Measurements from ENCODE around the gene TK2. TPM values are rescaled to one million over a fixed set of nuclear protein-coding genes. Genes with fewer than 3 reads are reported as not detected.
A peak's percentile ranks its signal among the peaks of the same experiment; 100 is the strongest.

The TK2 gene
- total RNA-seq, 1 donor from 2014 or later = 5.9 TPM

DNA sequence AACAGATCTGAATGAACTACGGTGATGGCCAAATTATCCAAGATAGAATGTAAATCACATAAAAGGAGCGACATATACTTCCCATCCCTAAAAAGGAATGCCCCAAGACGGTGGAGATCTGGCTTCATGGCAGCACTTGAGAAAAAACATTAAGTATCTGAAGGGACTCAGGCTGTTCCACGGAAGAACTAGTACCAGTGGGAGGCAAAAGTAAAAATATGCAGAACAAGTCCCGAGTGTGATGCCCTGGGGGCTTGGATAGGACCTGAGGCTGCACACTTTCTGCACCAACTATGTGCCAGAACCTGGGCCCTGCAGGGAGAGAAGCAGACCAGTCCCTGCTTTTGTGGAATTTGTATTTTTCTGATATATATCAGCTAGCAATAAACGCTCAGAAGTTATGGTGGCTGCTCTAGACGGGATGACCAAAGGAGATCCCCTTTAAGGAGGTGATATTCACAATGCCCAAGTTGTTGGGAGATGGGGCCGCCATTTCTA is 1.9 kb upstream of the TK2 start:
- peaks cover 42% of the 10 kb centered on the region for H3K36me3 Mint-ChIP-seq (ENCODE audit: low read depth)

DNA sequence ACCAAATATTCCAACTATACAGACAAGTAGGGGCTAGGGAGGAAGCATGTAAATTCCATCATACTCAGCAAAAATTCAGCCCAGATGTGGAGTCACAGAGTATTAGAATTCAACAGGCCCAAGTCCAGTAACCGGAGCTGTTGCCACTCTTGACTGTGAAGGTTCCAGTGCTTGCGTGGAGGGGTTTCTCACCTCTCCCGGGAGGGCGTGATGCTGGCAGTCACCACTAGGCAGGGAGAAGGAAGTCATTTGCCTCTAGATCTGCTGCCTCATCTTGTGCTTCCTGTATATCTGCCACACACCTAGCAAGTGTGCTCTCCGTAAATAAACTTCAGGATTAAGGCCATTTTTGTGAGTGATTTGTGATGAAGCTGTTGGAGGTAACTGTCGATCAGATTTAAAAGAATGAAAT is 1.4 kb upstream of the TK2 start:
- Mint-ChIP-seq H3K27ac (peak overlapping the region; percentile 93), H3K4me3 (ENCODE audit: low read depth) (peak overlapping the region; percentile 98), H3K36me3 (ENCODE audit: low read depth) (peaks cover 42% of the 10 kb centered on the region), H3K9me3 (no peaks in the 10 kb centered on the region), H3K27me3 (ENCODE audit: low read depth) (no peaks in the 10 kb centered on the region), H3K4me1 (ENCODE audit: low read depth) (peaks cover 65% of the 10 kb centered on the region)
- peak; percentile 43 for DNase-seq (ENCODE audit: low spot score)
- intact Hi-C loops (cut with micrococcal nuclease) = no loop called here

More for the DNA sequence above, 1.9 kb upstream of the TK2 start:
- H3K4me3 Mint-ChIP-seq (ENCODE audit: low read depth) = peak overlapping the region; percentile 98
- H3K27me3 Mint-ChIP-seq (ENCODE audit: low read depth) = no peaks in the 10 kb centered on the region
- DNase-seq (ENCODE audit: low spot score) = no peak
- intact Hi-C loops (cut with micrococcal nuclease) = loop anchor here (1.0 to 2.0 kb wide), 5 partner anchors 11 to 53 kb away; no protein-coding TSS in a partner anchor
- H3K4me1 Mint-ChIP-seq (ENCODE audit: low read depth) = peaks cover 66% of the 10 kb centered on the region
- H3K27ac Mint-ChIP-seq = peak overlapping the region; percentile 93
- H3K9me3 Mint-ChIP-seq = no peaks in the 10 kb centered on the region

DNA sequence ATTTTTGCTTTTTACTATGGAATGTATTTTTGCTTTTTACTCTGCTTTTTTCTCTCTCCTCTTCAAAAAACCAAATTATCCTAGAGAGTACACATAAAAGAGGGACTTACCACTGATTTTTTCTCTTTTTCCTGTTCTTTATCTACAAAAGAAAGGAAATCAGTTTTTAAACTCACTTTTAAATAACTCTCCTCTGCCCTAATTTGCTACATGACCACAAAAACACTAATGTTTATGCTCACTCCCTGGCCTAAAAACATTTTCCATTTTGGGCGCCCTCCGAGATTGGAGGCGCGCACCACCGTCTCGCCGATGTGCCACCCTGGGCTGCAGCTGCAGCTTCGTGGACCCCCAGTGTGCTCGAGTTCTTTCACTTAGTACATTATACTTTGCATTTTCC is 1.1 kb downstream of the TK2 start:
- Mint-ChIP-seq H3K36me3 (ENCODE audit: low read depth) (peaks cover 18% of the 10 kb centered on the region), H3K27me3 (ENCODE audit: low read depth) (no peaks in the 10 kb centered on the region), H3K9me3 (no peaks in the 10 kb centered on the region), H3K4me1 (ENCODE audit: low read depth) (peaks cover 46% of the 10 kb centered on the region), H3K4me3 (ENCODE audit: low read depth) (peak overlapping the region; percentile 62), H3K27ac (peak overlapping the region; percentile 85)
- intact Hi-C loops (cut with micrococcal nuclease) = no loop called here
- DNase-seq (ENCODE audit: low spot score) = no peak

DNA sequence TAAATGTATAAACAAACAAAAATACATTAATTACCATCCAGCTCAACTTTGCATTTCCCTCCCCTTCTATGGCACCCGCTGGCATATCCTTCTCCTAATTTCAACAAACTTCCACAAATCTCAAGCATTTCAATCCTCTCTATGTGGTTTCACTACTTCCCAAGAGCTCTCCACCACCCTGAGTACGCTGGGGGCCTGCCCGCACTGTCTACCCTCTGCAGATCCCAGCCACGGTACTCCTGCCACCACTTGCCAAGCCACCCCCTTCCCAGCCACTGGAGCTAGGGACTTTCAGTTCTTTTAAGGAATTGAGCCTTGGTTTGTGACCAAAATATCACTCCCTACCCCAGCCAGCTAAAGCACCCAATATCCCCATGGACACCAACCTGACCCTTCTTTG is 1.9 kb downstream of the TK2 start:
- Mint-ChIP-seq H3K9me3 (no peaks in the 10 kb centered on the region), H3K4me3 (ENCODE audit: low read depth) (no peak overlapping the region), H3K36me3 (ENCODE audit: low read depth) (peaks cover 10% of the 10 kb centered on the region), H3K27ac (peak overlapping the region; percentile 85), H3K27me3 (ENCODE audit: low read depth) (no peaks in the 10 kb centered on the region), H3K4me1 (ENCODE audit: low read depth) (peaks cover 39% of the 10 kb centered on the region)
- no peak for DNase-seq (ENCODE audit: low spot score)
- intact Hi-C loops (cut with micrococcal nuclease) = no loop called here

DNA sequence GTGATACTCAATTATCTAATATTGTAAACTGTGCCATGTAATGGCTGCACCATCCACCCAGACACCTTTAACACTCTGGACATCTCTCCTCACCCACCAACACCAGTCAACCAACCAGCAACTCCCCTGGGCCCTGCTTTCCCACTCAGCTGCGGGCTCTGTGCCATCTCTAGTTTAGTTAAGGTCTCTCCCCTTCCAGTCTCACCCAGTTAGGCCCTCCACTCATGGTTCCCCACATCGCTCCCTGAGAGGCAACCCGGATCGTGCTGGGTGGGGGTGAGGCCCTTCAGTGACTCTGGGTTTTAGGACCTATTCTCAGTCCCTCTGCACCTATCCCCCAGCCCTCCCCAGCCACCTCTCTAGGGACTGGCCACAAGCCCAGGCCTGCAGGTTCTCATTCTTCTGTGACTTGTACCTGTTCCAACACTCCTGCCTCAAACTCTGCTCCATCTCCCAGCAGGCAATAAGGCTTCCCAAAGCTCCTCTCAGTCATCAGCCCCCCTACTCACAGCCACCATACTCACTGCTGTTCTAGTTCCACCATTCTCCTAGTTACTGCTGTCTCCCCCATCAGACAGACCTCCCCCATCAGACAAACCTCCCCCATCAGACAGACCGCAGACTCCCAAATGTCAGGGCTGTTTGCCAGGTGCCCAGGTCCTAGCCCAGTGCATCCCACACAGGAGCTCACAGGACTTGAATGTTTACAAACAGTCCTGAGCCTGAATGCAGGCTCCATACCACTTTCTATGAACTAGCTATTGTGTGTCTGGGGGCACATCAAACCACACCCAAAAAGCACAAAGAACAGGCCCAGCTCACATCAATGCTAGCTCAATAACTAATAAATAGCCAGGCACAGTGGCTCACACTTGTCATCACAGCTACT is 2.6 kb downstream of the TK2 start:
- no peaks in the 10 kb centered on the region for H3K27me3 Mint-ChIP-seq (ENCODE audit: low read depth)
- peak overlapping the region; percentile 33 for H3K27ac Mint-ChIP-seq
- no peak overlapping the region for H3K4me3 Mint-ChIP-seq (ENCODE audit: low read depth)
- H3K9me3 Mint-ChIP-seq = no peaks in the 10 kb centered on the region
- H3K36me3 Mint-ChIP-seq (ENCODE audit: low read depth) = peaks cover 5% of the 10 kb centered on the region
- intact Hi-C loops (cut with micrococcal nuclease) = no loop called here
- peaks cover 39% of the 10 kb centered on the region for H3K4me1 Mint-ChIP-seq (ENCODE audit: low read depth)
- DNase-seq (ENCODE audit: low spot score) = no peak

DNA sequence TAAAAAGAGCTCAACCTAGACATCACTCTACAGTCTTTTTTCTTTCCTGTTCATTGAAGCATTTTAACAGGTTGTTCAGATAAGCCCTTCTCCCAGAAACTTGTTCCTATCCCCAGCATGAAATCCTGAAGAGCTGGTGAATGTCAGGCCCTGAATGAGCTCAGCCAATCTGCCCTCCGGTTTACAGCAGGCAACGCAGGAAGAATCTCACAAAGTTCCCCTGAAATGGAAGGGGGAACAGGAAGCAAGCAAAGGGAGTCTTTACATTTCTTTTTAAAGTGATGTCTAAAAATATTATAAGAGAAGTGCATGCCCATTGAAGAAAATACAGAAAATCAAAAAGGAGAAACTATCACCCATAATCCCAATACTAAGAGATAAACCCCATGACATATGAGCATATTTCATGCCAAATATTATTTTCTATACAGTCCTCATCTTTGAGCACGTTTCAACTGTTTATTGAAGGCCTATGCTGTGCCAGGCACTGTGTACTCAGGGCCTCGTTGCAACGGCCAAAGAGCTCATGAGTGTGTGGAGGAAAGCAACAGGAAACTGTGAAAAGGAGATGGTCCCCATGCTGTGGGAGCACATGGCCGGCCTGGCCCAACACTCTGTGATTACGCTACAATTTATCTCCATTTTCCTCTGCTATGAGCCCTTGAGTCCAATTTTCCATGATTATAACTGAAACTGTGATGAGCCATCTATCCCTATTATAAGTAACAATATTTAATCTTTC is 5.7 kb downstream of the TK2 start:
- H3K4me1 Mint-ChIP-seq (ENCODE audit: low read depth) = peaks cover 33% of the 10 kb centered on the region
- peaks cover 8% of the 10 kb centered on the region for H3K36me3 Mint-ChIP-seq (ENCODE audit: low read depth)
- no peaks in the 10 kb centered on the region for H3K9me3 Mint-ChIP-seq
- no peaks in the 10 kb centered on the region for H3K27me3 Mint-ChIP-seq (ENCODE audit: low read depth)
- intact Hi-C loops (cut with micrococcal nuclease) = no loop called here
- H3K27ac Mint-ChIP-seq = no peak overlapping the region
- no peak for DNase-seq (ENCODE audit: low spot score)
- H3K4me3 Mint-ChIP-seq (ENCODE audit: low read depth) = no peak overlapping the region

DNA sequence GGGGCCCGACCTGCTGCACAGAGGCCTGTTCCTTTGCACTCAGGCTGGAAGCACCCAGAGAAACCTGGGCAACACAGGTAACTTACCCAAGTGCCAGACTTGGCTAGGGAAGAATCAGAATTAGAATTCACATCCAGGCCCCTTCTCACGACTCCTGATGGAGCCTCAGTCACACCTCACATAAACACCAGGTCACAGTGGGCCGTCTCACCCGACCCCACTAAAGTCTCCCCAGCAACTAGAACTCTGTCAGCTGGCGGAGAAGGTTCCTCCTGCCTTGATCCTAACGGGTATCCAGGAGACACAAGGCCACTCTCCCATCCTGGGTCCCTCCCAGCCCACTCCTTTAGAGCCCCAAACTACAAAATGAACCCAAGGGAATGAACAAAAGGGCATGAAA is 6.4 kb downstream of the TK2 start:
- peaks cover 30% of the 10 kb centered on the region for H3K4me1 Mint-ChIP-seq (ENCODE audit: low read depth)

DNA sequence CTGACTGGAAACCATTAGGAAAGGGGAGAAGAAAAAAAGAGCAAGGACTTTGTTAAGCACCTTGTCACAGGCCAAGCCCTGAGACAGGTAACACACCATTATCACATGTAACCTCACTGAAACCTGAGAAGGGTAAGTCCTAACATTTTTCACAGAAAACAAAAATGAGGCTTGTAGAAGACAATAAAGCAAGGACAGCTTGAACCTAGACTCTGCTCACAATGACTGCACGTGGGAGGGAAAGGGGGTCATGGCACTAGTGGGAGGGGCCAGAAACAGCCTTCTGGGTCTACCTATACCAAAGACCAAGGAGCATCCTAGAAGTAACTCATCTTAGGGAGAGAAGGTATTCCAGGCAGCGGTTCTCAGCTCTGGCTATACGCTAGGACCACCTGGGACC is 7.5 kb downstream of the TK2 start:
- Mint-ChIP-seq H3K36me3 (ENCODE audit: low read depth) (peaks cover 7% of the 10 kb centered on the region), H3K4me1 (ENCODE audit: low read depth) (peaks cover 23% of the 10 kb centered on the region), H3K4me3 (ENCODE audit: low read depth) (no peak overlapping the region), H3K27ac (no peak overlapping the region), H3K27me3 (ENCODE audit: low read depth) (no peaks in the 10 kb centered on the region), H3K9me3 (no peaks in the 10 kb centered on the region)
- intact Hi-C loops (cut with micrococcal nuclease) = no loop called here
- DNase-seq (ENCODE audit: low spot score) = no peak

More for the DNA sequence above, 6.4 kb downstream of the TK2 start:
- Mint-ChIP-seq H3K27me3 (ENCODE audit: low read depth) (no peaks in the 10 kb centered on the region), H3K9me3 (no peaks in the 10 kb centered on the region), H3K4me3 (ENCODE audit: low read depth) (no peak overlapping the region), H3K27ac (no peak overlapping the region), H3K36me3 (ENCODE audit: low read depth) (peaks cover 8% of the 10 kb centered on the region)
- no peak for DNase-seq (ENCODE audit: low spot score)
- intact Hi-C loops (cut with micrococcal nuclease) = no loop called here

DNA sequence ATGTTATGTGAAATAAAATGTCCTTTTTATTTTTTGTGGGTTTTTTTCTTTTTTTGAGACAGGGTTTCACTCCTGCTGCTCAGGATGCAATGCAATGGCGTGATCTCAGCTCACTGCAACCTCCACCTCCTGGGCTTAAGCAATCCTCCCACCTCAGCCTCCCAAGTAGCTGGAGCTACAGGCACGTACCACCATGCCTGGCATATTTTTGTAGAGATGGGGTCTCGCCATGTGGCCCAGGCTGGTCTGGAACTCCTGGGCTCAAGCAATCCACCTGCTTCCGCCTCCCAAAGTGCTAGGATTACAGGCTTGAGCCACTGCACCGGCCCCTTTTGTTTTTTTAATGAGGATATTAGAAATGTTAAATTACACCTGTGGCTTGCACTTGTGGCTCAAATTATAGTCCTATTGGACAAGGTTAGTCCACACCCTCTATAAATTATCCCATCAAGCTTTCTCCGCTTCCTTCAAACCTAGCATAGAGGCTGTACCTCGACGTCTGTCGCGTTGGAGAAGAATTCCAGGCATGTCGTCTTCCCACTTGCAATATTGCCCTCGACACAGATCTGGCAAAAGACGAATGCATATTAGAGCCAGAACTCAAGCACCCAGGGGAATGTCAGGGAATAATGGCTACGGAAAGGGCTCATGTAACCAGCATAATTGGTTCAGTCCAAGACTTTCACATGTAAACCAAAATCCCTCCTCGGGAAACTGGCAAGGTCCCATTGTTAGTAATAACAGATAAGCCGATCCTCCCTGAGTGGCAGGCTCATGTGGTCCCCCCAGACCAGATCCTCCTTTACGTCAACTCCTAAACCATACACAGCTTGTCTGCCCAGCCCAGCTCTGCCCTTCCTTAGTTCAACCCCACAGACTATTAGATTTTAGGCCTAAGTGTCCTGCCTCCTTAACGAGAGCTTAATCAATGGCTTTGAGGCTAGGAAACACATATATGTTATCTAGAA is 8.2 kb downstream of the TK2 start:
- no peaks in the 10 kb centered on the region for H3K9me3 Mint-ChIP-seq
- H3K4me3 Mint-ChIP-seq (ENCODE audit: low read depth) = no peak overlapping the region
- no peak for DNase-seq (ENCODE audit: low spot score)
- intact Hi-C loops (cut with micrococcal nuclease) = no loop called here
- H3K4me1 Mint-ChIP-seq (ENCODE audit: low read depth) = peaks cover 21% of the 10 kb centered on the region
- H3K27ac Mint-ChIP-seq = no peak overlapping the region
- H3K36me3 Mint-ChIP-seq (ENCODE audit: low read depth) = peaks cover 10% of the 10 kb centered on the region
- no peaks in the 10 kb centered on the region for H3K27me3 Mint-ChIP-seq (ENCODE audit: low read depth)

DNA sequence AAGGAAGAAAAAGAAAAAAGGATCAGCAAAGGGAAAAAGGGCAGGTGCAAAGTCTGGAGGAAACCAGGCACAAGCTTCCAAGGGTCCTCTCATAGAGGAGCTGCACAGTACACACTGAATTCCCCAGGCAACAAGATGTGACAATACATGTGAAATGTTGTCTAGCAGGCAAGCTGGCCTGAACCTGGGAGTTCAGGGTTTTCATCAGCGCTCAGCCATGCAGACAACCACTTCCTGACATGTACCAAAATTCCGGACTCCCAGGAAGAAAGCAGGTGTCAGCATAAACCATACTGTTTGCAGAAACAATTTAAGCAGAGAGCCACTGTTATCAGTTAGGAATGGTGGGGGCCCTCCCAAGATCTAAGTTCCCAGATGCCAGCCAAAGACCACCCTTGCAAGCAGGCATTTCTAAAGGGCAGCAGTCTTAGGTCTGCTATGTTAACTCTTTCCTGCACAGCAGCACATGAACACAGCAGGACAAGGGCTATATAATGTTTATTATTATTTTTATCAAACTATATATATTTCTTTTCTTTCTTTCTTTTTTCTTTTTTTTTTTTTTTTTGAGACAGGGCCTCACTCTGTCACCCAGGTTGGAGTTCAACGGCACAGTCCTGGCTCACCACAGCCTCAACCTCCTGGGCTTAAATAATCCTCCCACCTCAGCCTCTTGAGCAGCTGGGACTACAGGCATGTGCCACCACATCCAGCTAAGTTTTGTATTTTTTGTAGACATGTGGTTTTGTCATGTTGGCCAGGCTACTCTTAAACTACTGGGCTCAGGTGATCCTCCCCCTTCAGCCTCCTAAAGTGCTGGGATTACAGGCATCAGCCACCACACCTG is 10.1 kb downstream of the TK2 start:
- Mint-ChIP-seq H3K36me3 (ENCODE audit: low read depth) (peaks cover 16% of the 10 kb centered on the region), H3K4me3 (ENCODE audit: low read depth) (no peak overlapping the region), H3K9me3 (no peaks in the 10 kb centered on the region), H3K4me1 (ENCODE audit: low read depth) (peaks cover 21% of the 10 kb centered on the region), H3K27me3 (ENCODE audit: low read depth) (no peaks in the 10 kb centered on the region), H3K27ac (no peak overlapping the region)
- DNase-seq (ENCODE audit: low spot score) = no peak
- intact Hi-C loops (cut with micrococcal nuclease) = no loop called here

DNA sequence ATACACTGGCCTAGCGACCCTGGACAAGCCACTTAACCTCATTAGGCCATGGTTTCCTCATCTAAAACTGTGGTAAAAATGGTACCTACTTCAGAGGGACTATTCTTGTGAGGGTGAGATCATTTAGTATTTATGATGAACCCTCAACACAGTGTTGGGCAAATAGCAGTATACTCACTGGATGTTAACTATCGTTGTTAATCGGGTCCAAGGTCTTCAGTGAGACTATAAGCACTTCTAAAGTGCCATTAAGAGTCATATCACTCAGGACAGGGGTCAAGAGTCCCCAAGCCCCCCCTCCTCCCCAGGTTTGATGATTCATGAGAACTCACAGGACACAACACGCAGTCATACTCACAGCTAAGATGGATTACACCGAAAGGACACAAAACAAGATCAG is 11.0 kb downstream of the TK2 start:
- intact Hi-C loops (cut with micrococcal nuclease) = no loop called here
- DNase-seq (ENCODE audit: low spot score) = no peak
- Mint-ChIP-seq H3K4me3 (ENCODE audit: low read depth) (no peak overlapping the region), H3K27me3 (ENCODE audit: low read depth) (no peaks in the 10 kb centered on the region), H3K4me1 (ENCODE audit: low read depth) (peaks cover 16% of the 10 kb centered on the region), H3K27ac (no peak overlapping the region), H3K36me3 (ENCODE audit: low read depth) (peaks cover 16% of the 10 kb centered on the region), H3K9me3 (no peaks in the 10 kb centered on the region)
